OCI-LY7 (cell line): Measurements from ENCODE around the gene RANBP9.

ENCODE experiments used
- CTCF ChIP-seq: fragments of 200-600 bp; sonication (generic); conservative IDR thresholded peaks from 2 replicates; pipeline ENCODE4 v1.5.1; 2014; ENCODE audit warnings: mild to moderate bottlenecking, antibody characterized with exemption, low read length, moderate library complexity, mixed read lengths
- EZH2phosphoT487 ChIP-seq: fragments of 200-600 bp; sonication (generic); IDR thresholded peaks from 2 replicates; pipeline ENCODE4 v1.6.1; 2018; ENCODE audit warnings: low read depth, borderline replicate concordance, mild to moderate bottlenecking, mixed run types, antibody characterized with exemption, low read length, moderate library complexity, mixed read lengths

- TF ChIP-seq CTCF = no peak
- TF ChIP-seq EZH2phosphoT487 = no peak
Measured at GRCh38 chr6:13696226-13696625, 15.4 kb downstream of the RANBP9 start.
